A549 (cell line): ENCODE measurements around the gene ACE.

Source experiments
- BCL3 ChIP-seq: fragments of >200 bp; sonication (Bioruptor Twin); formaldehyde crosslinking; IDR thresholded peaks from 3 replicates; pipeline ENCODE4 v1.6.1; 2016
- CTCF ChIP-seq: fragments of >200 bp; sonication (Bioruptor Twin); formaldehyde crosslinking; IDR thresholded peaks from 3 replicates; pipeline ENCODE4 v1.5.1; 2016

- TF ChIP-seq CTCF, result no peak
- no peak for TF ChIP-seq BCL3
These were observed 67.8 kb downstream of the ACE start for GRCh38 chr17:63544467-63545301.
